ENCODE data around the gene CD164L2.

Gene CD164L2

DNA sequence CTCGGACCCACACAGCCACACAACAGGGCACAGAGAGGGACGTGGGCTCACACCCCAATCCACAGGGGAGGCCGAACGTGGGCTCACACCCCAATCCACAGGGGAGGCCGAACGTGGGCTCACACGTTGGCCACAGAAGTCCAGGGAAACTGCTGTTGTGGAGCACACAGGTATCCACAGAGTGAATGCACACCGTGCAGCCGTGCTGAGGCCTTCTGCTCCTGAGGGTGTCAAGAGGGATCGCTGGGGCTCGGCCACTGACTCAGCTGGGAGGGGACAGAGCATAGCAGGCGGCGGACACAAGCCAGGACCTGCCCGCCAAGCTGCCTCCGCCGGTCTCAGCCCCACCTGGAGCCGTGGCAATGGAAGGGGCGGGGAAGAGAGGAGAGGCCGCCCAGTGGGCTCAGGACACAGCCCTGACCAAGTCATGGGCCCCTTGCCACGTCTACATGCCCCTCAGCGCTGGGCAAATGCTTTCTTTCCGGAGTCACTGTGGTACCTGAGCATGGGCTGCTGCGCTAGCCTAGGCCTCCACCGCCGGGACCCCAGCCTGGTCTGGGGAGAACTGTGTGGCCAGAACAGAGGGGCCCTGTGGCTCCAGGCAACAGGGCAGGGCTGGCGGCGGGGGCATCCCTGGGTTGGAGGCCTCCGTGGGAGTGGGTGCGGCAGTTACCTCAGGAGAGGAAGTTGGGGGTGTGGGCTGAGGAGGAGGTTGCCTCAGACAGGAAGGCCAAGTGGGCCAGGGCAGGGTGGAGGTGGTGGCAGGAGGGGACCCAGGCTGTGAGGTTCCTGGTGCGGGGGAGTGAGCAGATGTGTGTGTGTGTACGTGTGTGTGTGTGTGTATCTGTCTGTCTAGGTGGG lies 40.1 kb downstream of the CD164L2 start:
- peak; percentile 83 for DNase-seq

DNA sequence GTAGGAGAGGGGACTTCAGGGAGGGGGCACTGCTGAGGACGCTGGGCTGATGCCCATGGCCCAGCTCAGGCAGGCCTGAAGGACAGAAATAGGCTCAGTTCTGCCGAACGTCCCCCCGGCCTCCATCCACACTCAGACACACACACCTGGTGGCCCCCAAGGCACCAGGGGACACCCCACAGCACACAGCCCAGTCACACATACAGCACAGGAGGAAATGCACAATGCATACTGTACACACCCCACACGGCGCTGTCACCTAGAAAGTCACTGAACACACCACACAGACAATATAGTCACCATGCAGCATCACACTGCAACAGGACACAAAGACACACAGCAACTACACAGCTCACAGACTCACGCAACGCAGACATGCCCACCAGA lies 40.7 kb downstream of the CD164L2 start:
- no peak for DNase-seq

DNA sequence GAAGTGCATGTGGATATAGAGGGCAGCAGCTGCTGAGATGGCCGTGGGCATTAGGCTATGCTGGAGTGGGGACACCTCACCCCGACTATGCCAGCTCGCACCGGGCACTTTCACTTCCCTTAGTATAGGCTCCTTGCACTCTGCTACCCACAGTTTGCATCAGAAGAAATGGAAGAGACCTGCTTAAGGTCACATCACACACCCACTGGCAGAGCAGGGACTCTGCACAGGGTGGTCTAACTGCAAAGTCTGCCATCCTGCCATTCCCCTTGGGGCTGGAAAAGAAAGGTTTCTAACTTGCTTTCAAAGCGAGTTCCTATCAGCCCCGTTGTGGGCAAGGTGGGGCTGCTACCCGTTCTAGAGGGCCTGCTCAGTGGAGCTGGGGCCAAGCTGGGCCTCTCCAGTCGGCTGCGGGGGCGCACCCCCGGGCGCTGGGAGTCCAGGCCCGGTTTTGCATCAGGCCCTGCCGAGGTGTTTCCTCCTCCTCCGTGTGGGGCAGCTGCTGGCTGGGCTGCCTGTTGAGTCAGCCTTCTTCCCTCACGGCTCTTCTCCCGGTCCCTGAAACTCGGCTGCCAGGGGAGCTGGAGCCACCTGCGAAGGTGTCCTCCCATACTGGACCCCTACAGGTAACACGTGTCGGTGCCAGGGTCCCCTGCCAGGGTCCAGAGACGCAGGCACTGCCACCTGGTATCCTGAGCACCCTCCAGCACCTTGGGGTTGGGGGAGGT lies 41.4 kb downstream of the CD164L2 start, which contains the start of gene SYTL1:
Gene SYTL1, plus strand, starts transcription at position 498 of the 728 bp plus-strand sequence. CDS start 3,313 bp downstream, outside the sequence.
- DNase-seq: peak; percentile 59

DNA sequence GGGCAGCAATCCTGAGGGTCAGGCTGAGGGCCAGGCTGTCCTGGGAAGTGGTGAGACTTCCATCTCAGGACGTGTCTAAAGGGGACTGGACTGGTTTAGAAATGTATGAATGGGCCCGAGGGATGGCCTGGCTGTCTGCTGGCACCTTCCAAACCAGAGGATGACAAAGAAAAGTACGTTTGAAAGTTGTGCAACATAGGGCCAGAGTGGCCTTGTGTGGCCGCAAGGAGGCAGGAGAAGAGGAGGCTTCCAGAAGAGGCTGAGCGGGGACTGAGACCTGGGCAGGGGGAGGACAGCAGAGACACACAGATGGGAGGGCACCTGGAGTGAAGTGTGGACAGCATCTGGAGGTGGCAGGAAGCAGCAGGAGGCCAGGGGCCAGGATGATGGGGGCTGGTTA lies 43.9 kb downstream of the CD164L2 start:
- no peak for DNase-seq

DNA sequence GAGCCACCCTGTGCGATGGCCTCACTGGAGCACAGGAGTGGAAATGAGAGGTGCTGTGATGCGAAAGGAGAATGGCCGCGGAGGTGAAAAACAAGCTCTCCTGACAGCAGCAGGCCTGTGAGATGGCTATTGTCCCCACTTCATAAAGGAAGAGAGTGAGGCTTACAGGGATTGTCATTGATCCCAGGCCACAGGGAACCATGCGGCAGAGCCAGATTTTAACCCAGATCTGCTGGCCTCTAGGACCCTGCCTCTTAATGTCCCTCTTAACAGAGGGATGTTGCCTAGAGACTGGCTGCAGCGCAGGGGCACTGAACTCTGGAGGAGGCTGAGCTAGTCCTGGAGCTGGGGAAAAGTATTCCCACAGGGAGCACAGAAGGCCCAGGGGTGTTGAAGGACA lies 44.4 kb downstream of the CD164L2 start:
- DNase-seq: no peak

DNA sequence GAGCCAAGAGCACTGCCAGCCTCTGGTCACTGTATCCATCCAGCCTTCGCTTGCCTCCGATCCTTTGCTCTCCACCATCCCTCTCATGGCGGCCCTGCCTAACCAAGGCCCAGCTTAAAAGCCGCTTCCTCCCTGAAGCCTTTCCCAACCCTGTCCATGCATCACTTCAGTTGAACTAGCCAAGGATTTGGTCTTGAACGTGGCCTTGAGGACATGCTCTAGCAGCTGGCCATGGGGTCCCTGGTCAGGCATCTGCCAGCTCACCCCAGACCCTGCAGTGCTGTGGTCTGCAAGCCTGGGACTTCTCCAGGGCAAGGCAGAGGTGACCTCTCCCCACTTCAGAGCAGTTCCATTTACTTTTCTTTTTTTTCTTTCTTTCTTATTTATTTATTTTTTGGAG lies 46.4 kb downstream of the CD164L2 start:
- DNase-seq: no peak

DNA sequence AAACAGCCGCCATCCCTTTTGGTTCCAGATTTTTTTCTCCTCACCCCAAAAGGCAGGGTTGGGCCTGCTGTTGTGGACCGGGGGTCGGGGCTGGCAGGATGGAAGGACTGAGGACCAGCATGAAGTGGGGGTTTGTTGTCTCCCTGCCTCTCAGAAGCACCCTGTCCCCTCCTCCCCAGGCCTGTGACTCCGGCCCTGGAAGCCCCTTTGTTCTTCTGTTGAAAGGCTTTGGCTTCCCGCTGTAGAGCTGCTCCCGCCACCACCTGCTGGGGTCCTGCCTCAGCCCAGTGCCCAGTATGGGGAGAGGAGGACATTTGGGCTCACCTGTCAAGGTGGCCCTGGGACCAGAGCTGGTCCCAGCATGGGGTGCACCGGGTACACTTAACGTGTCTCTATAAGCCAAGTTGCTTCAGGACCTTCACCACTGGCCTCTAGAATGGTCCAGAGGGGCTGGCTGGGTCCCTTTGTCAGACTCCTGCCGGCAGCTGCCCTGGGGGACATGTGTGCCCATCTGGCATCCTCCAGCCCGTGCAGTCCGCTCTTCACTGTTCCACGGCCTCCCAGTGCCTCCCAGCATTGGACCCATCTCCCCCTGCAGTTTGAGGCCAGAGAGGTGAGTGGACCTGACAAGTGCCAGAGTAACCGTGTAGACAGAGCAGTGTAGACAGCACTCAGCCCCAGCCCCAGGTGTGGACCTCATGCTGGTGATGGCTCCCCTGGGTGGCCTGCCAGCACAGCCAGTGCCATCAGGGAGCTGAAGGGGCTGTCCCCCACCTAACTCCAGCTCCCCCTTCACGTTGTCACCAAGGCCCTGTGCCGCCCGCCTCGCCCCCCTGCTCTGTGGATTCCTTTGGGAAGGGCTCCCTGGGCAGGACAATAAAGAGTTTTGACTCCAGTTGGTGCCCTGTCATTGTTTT lies 47.4 kb downstream of the CD164L2 start:
- DNase-seq: no peak

DNA sequence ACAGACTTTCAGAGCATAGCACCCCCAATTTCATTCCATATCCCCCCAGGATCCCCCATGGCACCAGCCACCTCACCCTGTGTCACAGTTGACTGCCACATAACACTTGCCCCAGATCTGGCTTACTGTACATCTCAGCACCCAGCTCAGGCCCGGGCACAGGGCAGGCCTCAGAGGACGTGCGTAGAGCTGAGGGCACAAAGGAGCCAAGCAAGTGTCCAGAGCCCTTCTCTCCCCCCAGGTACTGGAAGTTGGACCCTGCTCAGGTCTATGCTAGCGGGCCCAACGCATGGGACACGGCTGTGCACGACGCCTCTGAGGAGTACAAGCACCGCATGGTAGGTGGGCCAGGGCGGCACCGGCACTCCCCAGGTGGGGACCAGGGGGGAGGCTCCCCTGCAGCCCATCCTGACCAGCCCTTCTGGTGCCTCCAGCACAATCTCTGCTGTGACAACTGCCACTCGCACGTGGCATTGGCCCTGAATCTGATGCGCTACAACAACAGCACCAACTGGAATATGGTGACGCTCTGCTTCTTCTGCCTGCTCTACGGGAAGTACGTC lies 49.3 kb downstream of the CD164L2 start:
- no peak for DNase-seq

DNA sequence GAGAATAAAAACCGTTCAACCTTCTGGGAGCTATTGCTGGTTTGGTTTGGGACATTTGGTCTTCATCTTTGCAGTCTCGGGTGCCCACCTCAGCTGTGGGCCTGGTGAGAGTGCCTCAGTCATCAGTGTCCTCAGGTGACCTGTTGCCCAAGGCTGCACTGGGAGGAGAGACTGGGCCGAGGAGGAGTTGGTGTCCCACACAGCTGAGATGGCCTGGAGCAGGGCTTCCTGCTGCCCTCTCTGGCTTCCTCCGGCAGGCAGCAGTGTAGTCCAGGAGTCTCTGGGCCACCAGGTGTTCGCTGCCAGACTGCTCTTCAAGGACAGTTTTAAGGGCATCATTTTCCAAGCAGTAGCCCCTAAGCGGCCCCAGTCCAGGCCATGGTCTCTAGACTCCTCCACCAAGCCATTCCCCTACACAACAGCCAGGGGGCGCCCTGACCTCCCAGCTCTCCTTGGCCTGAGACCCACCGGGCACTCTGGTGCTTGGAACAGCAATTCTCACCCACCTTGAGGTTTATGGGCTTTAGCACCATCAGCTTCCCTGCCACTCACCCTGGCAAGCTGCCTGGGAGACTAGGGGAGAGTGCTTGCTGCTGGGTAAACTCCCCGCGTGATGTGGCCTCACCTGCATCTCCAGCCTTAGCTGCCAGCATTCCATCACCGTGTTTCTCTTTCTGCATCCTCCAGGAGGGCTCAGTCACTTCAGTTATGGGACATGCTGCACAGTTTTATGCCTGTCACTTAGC lies 50.4 kb downstream of the CD164L2 start:
- DNase-seq: peak; percentile 51

DNA sequence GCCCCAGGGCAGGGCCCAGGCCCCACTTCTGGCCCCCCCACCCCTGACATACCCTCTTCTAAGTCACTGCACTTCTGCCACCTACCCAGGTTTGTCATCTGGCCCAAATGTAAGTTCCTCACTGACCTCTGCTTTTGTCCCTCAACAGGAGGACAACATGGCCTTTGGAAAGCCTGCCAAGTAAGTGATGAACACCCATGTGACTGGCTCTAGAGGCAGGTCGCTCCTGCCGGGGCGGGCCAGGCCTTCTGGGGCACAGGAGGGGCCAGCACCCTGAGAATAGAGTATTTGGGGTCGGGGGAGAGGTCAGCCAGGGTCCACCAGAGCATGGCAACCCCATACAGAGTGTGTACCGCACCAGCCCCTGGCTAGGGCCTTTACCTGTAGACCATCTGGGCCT lies 51.2 kb downstream of the CD164L2 start:
- no peak for DNase-seq

DNA sequence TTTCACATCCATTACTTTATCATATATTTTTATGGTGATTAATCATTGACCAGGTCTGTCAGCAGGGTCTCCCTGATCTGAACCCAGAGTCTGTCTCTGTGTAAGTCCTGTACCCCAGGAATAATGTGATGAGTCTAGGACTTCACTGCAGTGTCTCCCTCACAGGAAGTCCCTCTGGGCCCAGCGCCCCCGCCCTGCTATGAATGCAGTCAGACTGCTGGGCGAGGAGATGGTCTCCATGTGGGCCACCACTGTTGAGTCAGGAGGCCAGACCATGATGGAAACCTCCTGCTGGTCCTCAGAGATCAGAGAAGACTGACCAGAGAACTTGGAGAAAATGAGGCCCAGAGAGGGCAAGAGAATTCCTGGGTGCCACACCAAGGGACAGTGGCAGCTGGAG lies 51.7 kb downstream of the CD164L2 start:
- no peak for DNase-seq

DNA sequence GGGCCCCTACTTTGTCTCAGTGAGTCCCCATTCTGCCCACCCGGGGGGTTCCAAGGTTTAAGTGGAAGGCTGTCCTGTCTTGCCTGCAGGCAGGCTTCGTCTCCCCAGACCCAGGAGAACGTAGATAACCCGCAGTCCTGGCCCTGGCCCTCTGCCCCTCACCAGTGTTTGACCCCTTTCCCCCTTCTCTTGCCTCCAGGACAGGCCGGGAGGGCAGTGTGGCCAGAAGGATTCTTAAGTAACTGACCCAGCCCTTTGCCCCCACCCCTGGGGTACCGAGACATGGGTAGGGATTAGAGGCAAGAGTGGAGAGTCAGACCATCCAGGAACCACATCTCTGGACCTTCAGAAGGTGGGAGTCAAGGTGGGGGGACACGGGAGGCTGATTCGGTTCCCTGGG lies 52.3 kb downstream of the CD164L2 start:
- DNase-seq: no peak

All from CD4-positive, alpha-beta T cell treated with Interferon gamma for 1 hour (primary cell).